Activated CD4-positive, alpha-beta T cell treated with anti-CD3 and anti-CD28 coated beads for 36 hours (primary cell): ENCODE measurements around the gene ANKRD6. TPM values are rescaled to one million over a fixed set of nuclear protein-coding genes. Genes with fewer than 3 reads are reported as not detected.
A peak's percentile ranks its signal among the peaks of the same experiment; 100 is the strongest.

Source experiments
- ATAC-seq: fragments of 200-7000 bp; cut with Tn5 transposase; one replicate; pipeline ENCODE4 v1.10.0; 2021; ENCODE audit warnings: mild to moderate bottlenecking, moderate library complexity
- CTCF ChIA-PET: fragments of 350-600 bp; sonication (Branson Sonifier 250); formaldehyde crosslinking; loops from one replicate; lab custom pipeline; 2021; ENCODE audit warnings: antibody characterized with exemption; lab: Charles Lee
- POLR2A ChIA-PET: fragments of 350-600 bp; sonication (Branson Sonifier 250); formaldehyde crosslinking; loops from one replicate; lab custom pipeline; 2021; ENCODE audit warnings: antibody characterized with exemption, inconsistent platforms; lab: Charles Lee
- DNase-seq: peaks from one replicate; pipeline ENCODE4 v3.0.0-alpha.2; 2020
- H3K27ac Mint-ChIP-seq: one replicate; pipeline ENCODE4 v1.8.0; 2021; ENCODE audit warnings: mixed read lengths
- H3K27me3 Mint-ChIP-seq: one replicate; pipeline ENCODE4 v1.8.0; 2021; ENCODE audit warnings: mixed read lengths
- H3K36me3 Mint-ChIP-seq: one replicate; pipeline ENCODE4 v1.8.0; 2021; ENCODE audit warnings: low read depth, mixed read lengths
- H3K4me1 Mint-ChIP-seq: one replicate; pipeline ENCODE4 v1.8.0; 2021; ENCODE audit warnings: mixed read lengths
- H3K4me3 Mint-ChIP-seq: one replicate; pipeline ENCODE4 v1.8.0; 2021; ENCODE audit warnings: mild to moderate bottlenecking, moderate library complexity, mixed read lengths
- H3K9me3 Mint-ChIP-seq: one replicate; pipeline ENCODE4 v1.8.0; 2021; ENCODE audit warnings: low read depth, mixed read lengths
- intact Hi-C, 2 experiments: fragments of 100-400 bp; cut with DNase I in 1 of 2; cut with micrococcal nuclease in 1 of 2; formaldehyde crosslinking; loops; one replicate each; pipeline versions ENCODE4 v1.14.2 to v1.15.1; 2022 to 2024; cut with DNase I, micrococcal nuclease
- total RNA-seq, 2 experiments: library from RNA; stranded (reverse); gene quantifications; one replicate each; pipeline ENCODE4 v1.2.3, GENCODE V29; 2021

Gene ANKRD6
- total RNA-seq, 2 experiments from 2014 or later: 2.8 to 2.9 TPM

DNA sequence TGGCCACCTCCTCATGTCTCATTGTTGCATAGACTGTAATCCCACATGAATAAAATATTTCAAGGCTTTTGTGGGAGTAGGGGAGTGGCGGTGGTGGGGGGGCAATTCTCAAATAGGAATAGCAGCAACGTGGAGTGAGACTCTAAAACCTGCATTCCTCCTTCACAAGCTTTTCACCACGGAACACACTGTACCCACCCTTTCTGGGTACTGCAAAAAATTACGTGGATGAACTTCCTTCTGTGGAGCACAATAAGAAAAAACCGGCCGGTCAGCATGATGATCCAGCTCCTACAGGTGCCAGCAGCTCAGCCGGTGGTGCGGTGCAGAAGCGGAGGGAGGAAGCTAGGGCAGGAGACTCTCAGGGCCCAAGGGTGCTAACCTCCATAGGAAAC, 19.9 kb upstream of the ANKRD6 start:
- Mint-ChIP-seq H3K36me3 (no peaks in the 10 kb centered on the region), H3K4me1 (peaks cover 20% of the 10 kb centered on the region), H3K27me3 (peaks cover 7% of the 10 kb centered on the region), H3K27ac (peak overlapping the region; percentile 85), H3K4me3 (peak overlapping the region; percentile 83), H3K9me3 (no peaks in the 10 kb centered on the region)
- intact Hi-C loops: loop anchor here (2.0 to 5.0 kb wide), 6 partner anchors 41 to 1174 kb away; partner anchors contain the start of genes MAP3K7 (in 1 of the 2), MDN1 (in 1 of the 2), PNRC1 (in 1 of the 2) and UBE2J1 (in 1 of the 2)
- no peak for DNase-seq
- POLR2A ChIA-PET: interaction anchor here (0.7 kb wide), 1 partner anchor 13 kb away, joined by 3 read pairs; no protein-coding TSS in a partner anchor
- CTCF ChIA-PET: interaction anchor here (0.8 to 1.5 kb wide), 6 partner anchors 9 to 247 kb away, joined by 3 to 10 read pairs (median 4); no protein-coding TSS in a partner anchor
- ATAC-seq: no peak

DNA sequence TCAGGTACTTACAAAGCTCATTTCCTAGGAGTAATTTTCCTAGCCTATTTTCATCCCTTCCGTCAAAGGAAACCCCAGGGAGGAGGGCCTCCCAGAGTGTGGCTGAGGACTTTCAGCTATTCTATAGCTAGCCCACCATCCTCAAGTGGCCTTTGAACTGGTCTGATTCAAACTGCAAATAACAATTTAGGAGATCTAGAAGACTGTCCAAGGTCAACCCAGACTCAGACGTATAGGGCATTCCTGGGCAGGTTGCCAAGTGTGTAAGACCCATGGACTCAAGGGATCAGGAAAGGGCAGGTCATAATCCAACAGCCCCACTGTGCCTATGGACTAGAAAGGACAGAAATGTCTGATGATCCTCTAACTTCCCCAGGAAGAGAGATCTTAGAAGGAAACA, 18.7 kb upstream of the ANKRD6 start:
- Mint-ChIP-seq H3K9me3 (no peaks in the 10 kb centered on the region), H3K4me3 (no peak overlapping the region), H3K27ac (no peak overlapping the region), H3K27me3 (peaks cover 7% of the 10 kb centered on the region), H3K36me3 (no peaks in the 10 kb centered on the region), H3K4me1 (peaks cover 20% of the 10 kb centered on the region)
- CTCF ChIA-PET: interaction anchor here (0.6 to 1.5 kb wide), 6 partner anchors 10 to 50 kb away, joined by 3 to 10 read pairs (median 4); no protein-coding TSS in a partner anchor
- no peak for DNase-seq
- ATAC-seq: no peak
- intact Hi-C loops: loop anchor here (5.0 kb wide), 5 partner anchors 42 to 1173 kb away; partner anchors contain the start of genes MAP3K7 (in 1 of the 2), MDN1 (in 1 of the 2) and UBE2J1 (in 1 of the 2)
- POLR2A ChIA-PET: no interaction called here

GRCh38 chr6:89415185-89415584, 17.8 kb upstream of the ANKRD6 start:
- H3K9me3 Mint-ChIP-seq: no peaks in the 10 kb centered on the region
- ATAC-seq: no peak

GRCh38 chr6:89416796-89417195, 16.2 kb upstream of the ANKRD6 start:
- ChIA-PET POLR2A (no interaction called here), CTCF (interaction anchor here (0.8 to 1.9 kb wide), 6 partner anchors 10 to 193 kb away, joined by 3 to 7 read pairs (median 4); partner anchors contain the start of gene ANKRD6)
- H3K27me3 Mint-ChIP-seq: peaks cover 10% of the 10 kb centered on the region
- DNase-seq: no peak
- no peaks in the 10 kb centered on the region for H3K9me3 Mint-ChIP-seq
- intact Hi-C loops: no loop called here
- H3K27ac Mint-ChIP-seq: no peak overlapping the region
- no peaks in the 10 kb centered on the region for H3K36me3 Mint-ChIP-seq
- peaks cover 13% of the 10 kb centered on the region for H3K4me1 Mint-ChIP-seq
- H3K4me3 Mint-ChIP-seq: no peak overlapping the region
- no peak for ATAC-seq

More at GRCh38 chr6:89415185-89415584, 17.8 kb upstream of the ANKRD6 start:
- ChIA-PET POLR2A (no interaction called here), CTCF (interaction anchor here (0.6 to 2.1 kb wide), 7 partner anchors 11 to 269 kb away, joined by 3 to 13 read pairs (median 5); no protein-coding TSS in a partner anchor)
- Mint-ChIP-seq H3K36me3 (no peaks in the 10 kb centered on the region), H3K27me3 (peaks cover 10% of the 10 kb centered on the region), H3K4me1 (peaks cover 18% of the 10 kb centered on the region), H3K4me3 (no peak overlapping the region), H3K27ac (no peak overlapping the region)
- intact Hi-C loops: no loop called here
- DNase-seq: no peak

- DNase-seq (no peak), ATAC-seq (no peak)
- H3K36me3 Mint-ChIP-seq: no peaks in the 10 kb centered on the region
- intact Hi-C loops: loop anchor here in 1 of 2 experiments (5.0 to 10.0 kb wide), 5 partner anchors 58 to 1154 kb away; partner anchors contain the start of genes BACH2, MAP3K7 and MDN1
- CTCF ChIA-PET: interaction anchor here (1.3 to 4.1 kb wide), 5 partner anchors 14 to 183 kb away, joined by 4 to 41 read pairs (median 10); no protein-coding TSS in a partner anchor
- peak overlapping the region; percentile 22 for H3K27ac Mint-ChIP-seq
- H3K9me3 Mint-ChIP-seq: no peaks in the 10 kb centered on the region
- H3K4me3 Mint-ChIP-seq: no peak overlapping the region
- peaks cover 2% of the 10 kb centered on the region for H3K27me3 Mint-ChIP-seq
- POLR2A ChIA-PET: no interaction called here
- peaks cover 17% of the 10 kb centered on the region for H3K4me1 Mint-ChIP-seq
Measured at GRCh38 chr6:89430201-89430962, 2.6 kb upstream of the ANKRD6 start.

GRCh38 chr6:89433252-89434149, 549 bp downstream of the ANKRD6 start:
- DNase-seq (peak; percentile 38), ATAC-seq (peak; percentile 11)
- no peaks in the 10 kb centered on the region for H3K36me3 Mint-ChIP-seq
- intact Hi-C loops: loop anchor here (1.0 to 10.0 kb wide), 9 partner anchors 21 to 1151 kb away; partner anchors contain the start of genes LYRM2 (in 2 of the 2), BACH2 (in 1 of the 2), MAP3K7 (in 1 of the 2) and MDN1 (in 1 of the 2)
- CTCF ChIA-PET: interaction anchor here (0.6 to 4.1 kb wide), 18 partner anchors 9 to 1431 kb away, joined by 3 to 41 read pairs (median 4); no protein-coding TSS in a partner anchor
- peaks cover 2% of the 10 kb centered on the region for H3K27me3 Mint-ChIP-seq
- no peaks in the 10 kb centered on the region for H3K9me3 Mint-ChIP-seq
- POLR2A ChIA-PET: no interaction called here
- peaks cover 19% of the 10 kb centered on the region for H3K4me1 Mint-ChIP-seq
- H3K4me3 Mint-ChIP-seq: peak overlapping the region; percentile 67
- no peak overlapping the region for H3K27ac Mint-ChIP-seq

DNA sequence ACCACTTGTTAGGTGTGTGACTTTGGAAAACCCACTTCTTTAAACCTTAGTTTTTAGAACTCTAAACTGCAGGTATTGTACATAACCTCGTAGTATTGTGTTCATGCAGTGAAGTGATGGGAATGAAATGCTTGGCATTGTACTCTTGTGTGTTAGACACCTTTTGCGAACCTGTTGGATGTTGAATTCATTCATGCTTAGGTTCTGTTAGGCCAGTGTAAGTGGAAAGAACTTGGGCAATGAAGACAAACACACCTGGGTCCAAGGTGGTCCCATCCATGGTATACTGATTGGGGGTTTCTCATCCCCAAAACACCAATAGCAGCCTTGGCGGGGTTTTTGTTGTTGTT, 1.2 kb downstream of the ANKRD6 start:
- H3K36me3 Mint-ChIP-seq: no peaks in the 10 kb centered on the region
- intact Hi-C loops: loop anchor here in 1 of 2 experiments (5.0 to 10.0 kb wide), 5 partner anchors 62 to 1151 kb away; partner anchors contain the start of genes BACH2, MAP3K7 and MDN1
- CTCF ChIA-PET: interaction anchor here (0.6 to 1.6 kb wide), 7 partner anchors 10 to 1430 kb away, joined by 3 to 7 read pairs (median 4); no protein-coding TSS in a partner anchor
- no peak for DNase-seq
- peak overlapping the region; percentile 67 for H3K4me3 Mint-ChIP-seq
- peaks cover 2% of the 10 kb centered on the region for H3K27me3 Mint-ChIP-seq
- peaks cover 19% of the 10 kb centered on the region for H3K4me1 Mint-ChIP-seq
- ATAC-seq: no peak
- H3K9me3 Mint-ChIP-seq: no peaks in the 10 kb centered on the region
- no peak overlapping the region for H3K27ac Mint-ChIP-seq
- POLR2A ChIA-PET: no interaction called here

GRCh38 chr6:89434954-89435353, 2.0 kb downstream of the ANKRD6 start:
- Mint-ChIP-seq H3K9me3 (no peaks in the 10 kb centered on the region), H3K27me3 (peaks cover 2% of the 10 kb centered on the region), H3K4me3 (no peak overlapping the region), H3K27ac (no peak overlapping the region), H3K4me1 (peaks cover 19% of the 10 kb centered on the region), H3K36me3 (no peaks in the 10 kb centered on the region)
- DNase-seq: no peak
- intact Hi-C loops: loop anchor here in 1 of 2 experiments (5.0 to 10.0 kb wide), 5 partner anchors 63 to 1150 kb away; partner anchors contain the start of genes BACH2, MAP3K7 and MDN1
- no peak for ATAC-seq
- CTCF ChIA-PET: interaction anchor here (0.6 to 1.6 kb wide), 2 partner anchors 174 to 243 kb away, joined by 3 to 6 read pairs; no protein-coding TSS in a partner anchor
- POLR2A ChIA-PET: no interaction called here

GRCh38 chr6:89436226-89436625, 3.3 kb downstream of the ANKRD6 start:
- Mint-ChIP-seq H3K4me3 (no peak overlapping the region), H3K4me1 (peaks cover 19% of the 10 kb centered on the region), H3K27me3 (peaks cover 2% of the 10 kb centered on the region), H3K27ac (no peak overlapping the region), H3K36me3 (no peaks in the 10 kb centered on the region), H3K9me3 (no peaks in the 10 kb centered on the region)
- no peak for DNase-seq
- CTCF ChIA-PET: interaction anchor here (0.6 to 2.4 kb wide), 7 partner anchors 11 to 781 kb away, joined by 3 to 12 read pairs (median 4); no protein-coding TSS in a partner anchor
- ATAC-seq: no peak
- intact Hi-C loops: loop anchor here in 1 of 2 experiments (10.0 kb wide), 2 partner anchors 859 to 1149 kb away; partner anchors contain the start of genes BACH2 and MAP3K7
- POLR2A ChIA-PET: no interaction called here

DNA sequence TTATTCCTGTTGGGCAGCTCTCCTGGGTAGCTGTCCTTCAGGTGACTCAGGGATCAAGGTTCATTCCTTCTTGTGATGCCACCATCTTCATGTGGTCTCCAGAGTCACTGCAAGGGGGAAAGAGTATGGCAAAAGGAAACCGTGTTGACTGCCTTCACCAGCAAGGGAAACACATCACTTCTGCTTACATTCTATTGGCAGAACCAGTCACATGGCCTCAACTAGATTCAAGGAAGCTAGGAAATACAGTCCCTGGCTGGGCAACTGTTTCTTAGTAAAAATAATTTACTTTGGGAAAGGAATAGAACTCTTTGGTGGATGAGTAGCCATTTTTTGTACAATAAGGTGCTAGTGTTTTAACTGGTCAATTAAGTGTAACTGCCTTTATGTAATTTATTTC, 5.3 kb downstream of the ANKRD6 start:
- no peak overlapping the region for H3K4me3 Mint-ChIP-seq
- H3K27me3 Mint-ChIP-seq: peaks cover 2% of the 10 kb centered on the region
- H3K9me3 Mint-ChIP-seq: no peaks in the 10 kb centered on the region
- peaks cover 11% of the 10 kb centered on the region for H3K4me1 Mint-ChIP-seq
- intact Hi-C loops: loop anchor here in 1 of 2 experiments (10.0 kb wide), 2 partner anchors 857 to 1147 kb away; partner anchors contain the start of genes BACH2 and MAP3K7
- H3K27ac Mint-ChIP-seq: no peak overlapping the region
- H3K36me3 Mint-ChIP-seq: no peaks in the 10 kb centered on the region
- no peak for ATAC-seq
- CTCF ChIA-PET: interaction anchor here (0.6 to 2.4 kb wide), 3 partner anchors 66 to 200 kb away, joined by 3 to 12 read pairs (median 5); partner anchors contain the start of gene LYRM2
- DNase-seq: no peak
- POLR2A ChIA-PET: no interaction called here
